CD4-positive, alpha-beta T cell treated with Interleukin-6 for 4 hours (primary cell): Measurements from ENCODE around the gene CFD.
"Not testable (repeated sequence)": the region's sequence is repeated elsewhere in the genome, so short reads cannot be mapped to it uniquely, and the experiment has no call there.

Experiments used
- DNase-seq: peaks from one replicate; pipeline ENCODE4 v3.0.0-alpha.2; 2020; ENCODE audit warnings: mixed read lengths

The CFD gene

DNA sequence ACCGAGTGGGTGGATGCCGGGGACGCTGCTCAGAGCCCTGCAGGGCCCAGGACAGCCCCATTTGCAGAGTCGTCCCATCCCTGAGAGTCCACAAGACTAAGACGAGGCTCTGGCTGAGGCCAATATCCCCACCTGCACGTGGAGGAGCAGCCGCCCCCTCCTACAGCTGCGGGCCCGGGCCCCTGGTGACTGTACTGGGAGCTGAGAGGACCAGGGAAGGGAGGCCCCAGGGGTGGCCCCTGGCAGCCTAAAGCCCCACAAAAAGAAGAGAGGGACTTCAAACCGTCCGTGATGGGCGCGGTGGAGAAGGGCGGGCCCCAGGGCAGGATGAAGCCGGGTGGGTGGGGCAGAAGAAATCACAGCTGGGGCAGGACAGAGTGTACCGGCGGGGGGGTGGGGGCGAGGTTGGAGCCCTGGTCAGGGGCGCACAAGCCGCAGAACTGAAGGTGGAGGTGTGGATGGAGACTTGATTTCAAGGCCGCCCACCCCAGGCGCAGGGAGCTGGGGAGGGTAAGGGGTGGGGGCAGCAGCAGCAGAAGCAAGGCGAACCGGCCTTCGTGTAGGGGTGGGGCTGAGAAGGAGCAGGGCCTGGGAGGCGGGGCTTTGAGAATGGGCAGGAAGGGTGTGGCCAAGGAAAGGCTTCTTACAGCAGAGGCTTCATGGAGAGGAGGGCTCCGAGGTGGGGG, 12.9 kb downstream of the CFD start:
- DNase-seq = peak; percentile 86

DNA sequence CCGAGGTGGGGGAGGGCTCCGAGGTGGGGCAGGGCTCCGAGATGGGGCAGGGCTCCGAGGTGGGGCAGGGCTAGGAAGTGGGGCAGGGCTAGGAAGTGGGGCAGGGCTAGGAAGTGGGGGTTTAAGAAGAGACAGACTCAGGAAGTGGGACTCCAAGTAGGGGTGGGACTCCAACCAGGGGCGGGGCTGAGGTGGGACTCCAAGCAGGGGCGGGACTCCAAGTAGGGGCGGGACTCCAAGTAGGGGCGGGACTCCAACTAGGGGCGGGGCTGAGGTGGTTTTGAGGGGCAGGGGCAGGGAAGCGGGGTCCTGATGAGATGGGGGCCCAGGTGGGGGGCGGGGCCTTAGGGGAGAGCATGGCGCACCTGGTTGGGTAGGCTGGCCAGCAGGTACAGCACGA, 13.6 kb downstream of the CFD start:
- peak; percentile 82 for DNase-seq

GRCh38 chr19:873561-874041, 14.1 kb downstream of the CFD start:
- DNase-seq = no peak

- no peak for DNase-seq
Measured at GRCh38 chr19:875265-875879, 15.9 kb downstream of the CFD start.

GRCh38 chr19:876089-876488, 16.6 kb downstream of the CFD start:
- DNase-seq = no peak

GRCh38 chr19:876780-877314, 17.4 kb downstream of the CFD start:
- DNase-seq = no peak

GRCh38 chr19:877992-878660, 18.7 kb downstream of the CFD start:
- DNase-seq = not testable (repeated sequence)

DNA sequence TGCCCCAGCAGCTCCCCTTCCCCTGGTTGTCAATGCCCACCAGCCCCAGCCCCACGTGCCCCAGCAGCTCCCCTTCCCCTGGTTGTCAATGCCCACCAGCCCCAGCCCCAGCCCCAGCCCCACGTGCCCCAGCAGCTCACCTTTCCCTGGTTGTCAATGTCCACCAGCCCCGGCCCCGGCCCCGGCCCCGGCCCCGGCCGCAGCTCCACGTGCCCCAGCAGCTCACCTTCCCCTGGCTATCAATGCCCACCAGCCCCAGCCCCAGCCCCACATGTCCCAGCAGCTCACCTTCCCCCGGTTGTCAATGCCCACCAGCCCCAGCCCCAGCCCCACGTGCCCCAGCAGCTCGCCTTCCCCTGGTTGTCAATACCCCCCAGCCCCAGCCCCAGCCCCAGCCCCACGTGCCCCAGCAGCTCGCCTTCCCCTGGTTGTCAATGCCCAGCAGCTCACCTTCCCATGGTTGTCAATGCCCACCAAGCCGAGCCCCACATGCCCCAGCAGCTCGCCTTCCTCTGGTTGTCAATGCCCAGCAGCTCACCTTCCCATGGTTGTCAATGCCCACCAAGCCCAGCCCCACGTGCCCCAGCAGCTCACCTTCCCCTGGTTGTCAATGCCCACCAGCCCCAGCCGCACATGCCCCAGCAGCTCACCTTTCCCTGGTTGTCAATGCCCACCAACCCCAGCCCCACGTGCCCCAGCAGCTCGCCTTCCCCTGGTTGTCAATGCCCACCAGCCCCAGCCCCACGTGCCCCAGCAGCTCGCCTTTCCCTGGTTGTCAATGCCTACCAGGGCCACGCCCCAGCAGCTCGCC, 19.5 kb downstream of the CFD start:
- DNase-seq = not testable (repeated sequence)

- DNase-seq = no peak
Measured at GRCh38 chr19:879711-880438, 20.4 kb downstream of the CFD start.

DNA sequence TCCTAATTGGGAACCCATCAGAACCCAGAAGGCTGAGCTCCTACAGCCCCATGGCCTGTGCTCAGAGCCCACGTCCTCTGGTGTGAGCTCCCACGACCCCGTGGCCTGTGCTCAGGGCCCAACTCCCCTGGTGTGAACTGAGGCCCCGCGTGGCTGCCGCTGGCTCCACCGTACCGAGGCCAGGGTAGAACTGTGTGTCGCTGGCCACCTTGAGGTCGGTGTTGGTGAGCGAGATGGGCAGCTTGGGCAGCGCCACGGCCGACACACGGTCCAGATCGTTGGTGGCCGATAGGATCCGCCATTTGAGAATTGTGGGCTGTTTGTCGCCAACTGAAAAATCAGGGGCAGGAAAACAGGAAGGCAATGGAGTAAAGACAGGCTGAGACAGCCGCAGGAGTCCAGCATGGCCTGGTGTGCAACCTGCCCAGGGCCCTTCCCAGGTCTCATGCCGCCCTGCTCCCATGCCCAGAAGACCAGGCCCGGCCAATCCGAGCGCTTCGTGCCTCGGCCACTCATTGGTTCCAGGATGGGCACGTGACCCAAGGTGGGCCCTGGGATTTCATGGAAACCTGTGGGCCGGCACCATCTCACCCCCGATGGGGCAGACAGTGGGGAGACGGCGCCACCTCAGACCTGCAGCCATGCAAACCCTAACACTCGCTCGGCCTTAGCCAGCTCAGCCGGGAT, 22.1 kb downstream of the CFD start:
- DNase-seq = no peak

GRCh38 chr19:882871-883497, 23.5 kb downstream of the CFD start:
- DNase-seq = no peak

GRCh38 chr19:883661-884211, 24.3 kb downstream of the CFD start:
- DNase-seq = no peak

GRCh38 chr19:884420-885211, 25.2 kb downstream of the CFD start:
- no peak for DNase-seq

DNA sequence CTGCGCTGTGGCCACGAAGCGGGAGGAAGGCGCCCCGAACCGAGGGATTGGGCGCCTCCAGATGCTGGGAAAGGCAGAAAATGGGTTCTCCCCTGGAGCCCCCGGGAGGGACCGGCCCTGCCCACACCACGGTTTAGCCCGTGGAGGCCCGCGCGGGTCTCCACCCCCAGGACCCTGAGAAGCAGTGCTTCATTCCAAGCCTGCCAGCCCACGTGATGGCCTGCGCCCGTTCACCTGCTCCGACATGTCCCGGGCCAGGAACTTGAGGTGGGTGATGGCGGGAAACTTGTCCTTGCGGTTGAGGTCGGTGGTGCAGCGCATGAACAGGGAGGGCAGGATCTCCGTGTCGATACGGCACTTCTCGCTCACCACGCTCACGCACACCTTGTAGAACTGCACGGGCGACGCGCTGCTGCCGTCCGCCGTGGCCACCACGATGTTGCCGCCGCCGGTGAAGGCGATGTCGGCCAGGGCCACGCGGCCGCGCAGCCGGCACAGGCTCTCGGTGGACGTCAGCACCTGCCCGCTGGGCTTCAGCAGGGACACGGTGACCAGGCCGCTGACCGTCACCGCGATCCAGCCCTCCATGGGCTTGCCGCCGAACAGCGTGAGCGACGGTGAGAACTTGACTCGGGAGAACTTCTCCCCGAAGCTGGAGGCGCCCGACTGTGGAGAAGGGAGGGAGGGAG, 26.2 kb downstream of the CFD start:
- DNase-seq = no peak

- DNase-seq = no peak
Measured at GRCh38 chr19:887072-887471, 27.6 kb downstream of the CFD start.

- no peak for DNase-seq
Measured at GRCh38 chr19:887599-887998, 28.1 kb downstream of the CFD start.

DNA sequence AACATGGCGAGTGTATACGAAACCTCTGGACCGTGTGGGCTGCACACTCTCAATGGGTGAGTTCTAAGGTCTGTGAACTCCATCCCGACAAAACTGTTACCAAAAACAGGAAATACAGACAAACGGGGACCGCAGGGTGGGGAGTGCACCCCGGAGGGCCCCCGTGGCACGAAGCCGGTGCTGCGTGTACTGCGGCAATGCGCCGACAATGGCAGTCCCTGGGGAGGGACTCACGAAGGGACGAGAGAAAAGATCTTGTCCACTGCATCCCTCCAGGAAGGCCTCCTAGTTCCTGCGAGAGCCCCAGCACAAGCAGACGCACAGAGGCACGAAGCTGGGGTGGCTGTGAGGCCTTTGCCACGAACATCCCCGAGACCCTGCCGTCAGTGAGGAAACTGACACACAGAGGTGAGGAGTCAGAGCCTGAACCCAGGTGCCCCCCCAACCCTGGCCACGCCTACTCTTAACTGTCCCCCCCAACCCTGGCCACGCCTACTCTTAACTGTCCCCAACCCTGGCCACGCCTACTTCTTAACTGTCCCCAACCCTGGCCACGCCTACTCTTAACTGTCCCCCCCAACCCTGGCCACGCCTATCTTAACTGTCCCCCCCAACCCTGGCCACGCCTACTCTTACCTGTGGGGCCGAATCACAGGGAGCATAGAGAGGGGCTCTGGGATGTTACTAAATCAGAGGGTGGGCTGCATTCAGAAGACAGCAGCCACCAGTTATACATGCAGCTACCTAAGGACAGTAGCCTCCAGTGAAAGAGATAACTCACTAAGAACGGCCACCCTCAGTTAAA, 29.3 kb downstream of the CFD start:
- DNase-seq = no peak

- no peak for DNase-seq
Measured at GRCh38 chr19:889662-890295, 30.3 kb downstream of the CFD start.
